ENCODE data around the gene TNNT2. TPM values are rescaled to one million over a fixed set of nuclear protein-coding genes. Genes with fewer than 3 reads are reported as not detected.

TNNT2 gene
- total and polyA plus RNA-seq, 4 donors, result 0.17 to 0.28 (median 0.25) TPM; not detected in 1

DNA sequence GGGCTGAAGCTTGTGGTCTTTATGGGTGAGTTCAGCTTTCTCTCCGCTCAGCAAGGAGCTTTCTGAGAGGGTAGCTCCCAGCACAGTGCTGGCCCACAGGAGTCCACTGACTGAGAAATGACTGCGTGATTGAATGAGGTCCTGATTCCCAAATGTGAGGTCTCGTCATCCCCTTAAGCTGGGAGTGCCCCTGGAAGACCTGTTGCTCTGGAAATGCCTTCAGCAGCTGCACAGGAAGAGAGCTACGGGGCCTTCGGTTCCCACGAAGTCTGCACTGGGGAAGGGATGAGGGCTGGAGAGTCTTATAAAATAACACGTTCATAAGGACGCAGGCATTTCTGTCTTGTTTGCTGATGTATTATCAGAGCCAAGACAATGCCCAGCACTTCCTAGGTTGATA, 14.0 kb downstream of the TNNT2 start:
- WGBS, result 84% methylated on average over 8 of the region's 8 CpGs
- no peak overlapping the region for H3K4me3 ChIP-seq (ENCODE audit: low read depth in 1 of 3, low read length in 3 of 3)
- TF ChIP-seq GABPA (IDR thresholded peaks at IDR 0.05 in 1 of 2, conservative IDR thresholded peaks at IDR 0.05 in 1 of 2) (no peak), REST (IDR thresholded peaks at IDR 0.05) (no peak), TAF1 (conservative IDR thresholded peaks at IDR 0.05) (no peak), FOXA1 (IDR thresholded peaks at IDR 0.05) (no peak), JUND (IDR thresholded peaks at IDR 0.05) (no peak), HNF4A (conservative IDR thresholded peaks at IDR 0.05) (no peak), HNF4G (IDR thresholded peaks at IDR 0.05) (no peak), YY1 (IDR thresholded peaks at IDR 0.05) (no peak), RXRA (IDR thresholded peaks at IDR 0.05) (no peak), NR2F2 (IDR thresholded peaks at IDR 0.05) (no peak), RAD21 (IDR thresholded peaks at IDR 0.05) (no peak), FOXA2 (IDR thresholded peaks at IDR 0.05) (no peak)
- TF ChIP-seq, protein P1, sequence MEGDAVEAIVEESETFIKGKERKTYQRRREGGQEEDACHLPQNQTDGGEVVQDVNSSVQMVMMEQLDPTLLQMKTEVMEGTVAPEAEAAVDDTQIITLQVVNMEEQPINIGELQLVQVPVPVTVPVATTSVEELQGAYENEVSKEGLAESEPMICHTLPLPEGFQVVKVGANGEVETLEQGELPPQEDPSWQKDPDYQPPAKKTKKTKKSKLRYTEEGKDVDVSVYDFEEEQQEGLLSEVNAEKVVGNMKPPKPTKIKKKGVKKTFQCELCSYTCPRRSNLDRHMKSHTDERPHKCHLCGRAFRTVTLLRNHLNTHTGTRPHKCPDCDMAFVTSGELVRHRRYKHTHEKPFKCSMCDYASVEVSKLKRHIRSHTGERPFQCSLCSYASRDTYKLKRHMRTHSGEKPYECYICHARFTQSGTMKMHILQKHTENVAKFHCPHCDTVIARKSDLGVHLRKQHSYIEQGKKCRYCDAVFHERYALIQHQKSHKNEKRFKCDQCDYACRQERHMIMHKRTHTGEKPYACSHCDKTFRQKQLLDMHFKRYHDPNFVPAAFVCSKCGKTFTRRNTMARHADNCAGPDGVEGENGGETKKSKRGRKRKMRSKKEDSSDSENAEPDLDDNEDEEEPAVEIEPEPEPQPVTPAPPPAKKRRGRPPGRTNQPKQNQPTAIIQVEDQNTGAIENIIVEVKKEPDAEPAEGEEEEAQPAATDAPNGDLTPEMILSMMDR (IDR thresholded peaks at IDR 0.05; ENCODE audit: low read depth, low read length, missing input control), result no peak
- TF ChIP-seq, protein P2, sequence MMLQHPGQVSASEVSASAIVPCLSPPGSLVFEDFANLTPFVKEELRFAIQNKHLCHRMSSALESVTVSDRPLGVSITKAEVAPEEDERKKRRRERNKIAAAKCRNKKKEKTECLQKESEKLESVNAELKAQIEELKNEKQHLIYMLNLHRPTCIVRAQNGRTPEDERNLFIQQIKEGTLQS (IDR thresholded peaks at IDR 0.05), result no peak
- TF ChIP-seq, protein P3, sequence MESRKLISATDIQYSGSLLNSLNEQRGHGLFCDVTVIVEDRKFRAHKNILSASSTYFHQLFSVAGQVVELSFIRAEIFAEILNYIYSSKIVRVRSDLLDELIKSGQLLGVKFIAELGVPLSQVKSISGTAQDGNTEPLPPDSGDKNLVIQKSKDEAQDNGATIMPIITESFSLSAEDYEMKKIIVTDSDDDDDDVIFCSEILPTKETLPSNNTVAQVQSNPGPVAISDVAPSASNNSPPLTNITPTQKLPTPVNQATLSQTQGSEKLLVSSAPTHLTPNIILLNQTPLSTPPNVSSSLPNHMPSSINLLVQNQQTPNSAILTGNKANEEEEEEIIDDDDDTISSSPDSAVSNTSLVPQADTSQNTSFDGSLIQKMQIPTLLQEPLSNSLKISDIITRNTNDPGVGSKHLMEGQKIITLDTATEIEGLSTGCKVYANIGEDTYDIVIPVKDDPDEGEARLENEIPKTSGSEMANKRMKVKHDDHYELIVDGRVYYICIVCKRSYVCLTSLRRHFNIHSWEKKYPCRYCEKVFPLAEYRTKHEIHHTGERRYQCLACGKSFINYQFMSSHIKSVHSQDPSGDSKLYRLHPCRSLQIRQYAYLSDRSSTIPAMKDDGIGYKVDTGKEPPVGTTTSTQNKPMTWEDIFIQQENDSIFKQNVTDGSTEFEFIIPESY (IDR thresholded peaks at IDR 0.05), result no peak
- TF ChIP-seq, protein P4, sequence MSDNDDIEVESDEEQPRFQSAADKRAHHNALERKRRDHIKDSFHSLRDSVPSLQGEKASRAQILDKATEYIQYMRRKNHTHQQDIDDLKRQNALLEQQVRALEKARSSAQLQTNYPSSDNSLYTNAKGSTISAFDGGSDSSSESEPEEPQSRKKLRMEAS (IDR thresholded peaks at IDR 0.05), result no peak
- H3K9ac ChIP-seq (ENCODE audit: low read depth in 1 of 2, low read length in 2 of 2), result no peak overlapping the region
- no peak for DNase-seq (ENCODE audit: low spot score)
- no peak overlapping the region for H3K27ac ChIP-seq (ENCODE audit: low read depth in 1 of 2, low read length in 2 of 2)
- H3K4me1 ChIP-seq (ENCODE audit: control insufficient read depth in 4 of 4, insufficient read depth in 4 of 4, low read length in 3 of 4), result no peaks in the 10 kb centered on the region
- H3K27me3 ChIP-seq (ENCODE audit: control insufficient read depth in 4 of 4, insufficient read depth in 4 of 4, low read length in 3 of 4), result no peaks in the 10 kb centered on the region
- no peaks in the 10 kb centered on the region for H3K9me3 ChIP-seq (ENCODE audit: control insufficient read depth in 4 of 4, low read length in 3 of 4)
- H3K36me3 ChIP-seq (ENCODE audit: control insufficient read depth in 4 of 4, insufficient read depth in 3 of 4, low read depth in 1 of 4, low read length in 3 of 4), result no peaks in the 10 kb centered on the region

DNA sequence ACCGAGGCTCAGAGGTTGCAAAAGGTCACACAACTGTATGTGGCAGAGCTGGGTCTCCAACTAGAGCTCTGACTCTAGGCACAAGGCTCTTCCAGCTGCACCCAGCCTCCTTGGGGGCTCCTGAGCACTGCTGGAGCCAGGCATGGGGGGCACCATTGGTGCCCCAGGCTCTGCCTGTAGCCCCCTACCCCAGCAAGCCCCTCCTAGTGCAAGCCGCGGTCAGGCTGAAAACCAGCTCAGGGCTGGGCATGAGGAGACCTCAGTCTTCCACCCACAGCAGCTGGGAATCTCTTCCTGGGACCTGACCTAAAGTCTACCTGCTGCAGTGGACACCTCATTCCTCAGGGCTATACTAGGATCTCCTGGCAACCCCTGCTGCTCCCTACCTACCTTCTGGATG, 14.6 kb downstream of the TNNT2 start:
- 89% methylated on average over 3 of the region's 3 CpGs for WGBS
- TF ChIP-seq NR2F2 (IDR thresholded peaks at IDR 0.05) (no peak), HNF4A (conservative IDR thresholded peaks at IDR 0.05) (no peak), RAD21 (IDR thresholded peaks at IDR 0.05) (no peak), TAF1 (conservative IDR thresholded peaks at IDR 0.05) (no peak), YY1 (IDR thresholded peaks at IDR 0.05) (no peak), HNF4G (IDR thresholded peaks at IDR 0.05) (no peak), SP1 (IDR thresholded peaks at IDR 0.05) (no peak), FOXA1 (IDR thresholded peaks at IDR 0.05) (no peak), RXRA (IDR thresholded peaks at IDR 0.05) (no peak), GABPA (IDR thresholded peaks at IDR 0.05 in 1 of 2, conservative IDR thresholded peaks at IDR 0.05 in 1 of 2) (no peak), FOXA2 (IDR thresholded peaks at IDR 0.05) (no peak)
- TF ChIP-seq, protein P2 (IDR thresholded peaks at IDR 0.05), result no peak
- TF ChIP-seq, protein P4 (IDR thresholded peaks at IDR 0.05), result no peak
- TF ChIP-seq, protein P1 (IDR thresholded peaks at IDR 0.05; ENCODE audit: low read depth, low read length, missing input control), result no peak

More for the DNA sequence above, 14.6 kb downstream of the TNNT2 start:
- H3K4me3 ChIP-seq (ENCODE audit: low read depth in 1 of 3, low read length in 3 of 3), result no peak overlapping the region
- H3K27ac ChIP-seq (ENCODE audit: low read depth in 1 of 2, low read length in 2 of 2), result no peak overlapping the region
- DNase-seq (ENCODE audit: low spot score), result no peak
- H3K4me1 ChIP-seq (ENCODE audit: control insufficient read depth in 4 of 4, insufficient read depth in 4 of 4, low read length in 3 of 4), result no peaks in the 10 kb centered on the region
- H3K36me3 ChIP-seq (ENCODE audit: control insufficient read depth in 4 of 4, insufficient read depth in 3 of 4, low read depth in 1 of 4, low read length in 3 of 4), result no peaks in the 10 kb centered on the region
- no peak overlapping the region for H3K9ac ChIP-seq (ENCODE audit: low read depth in 1 of 2, low read length in 2 of 2)
- H3K27me3 ChIP-seq (ENCODE audit: control insufficient read depth in 4 of 4, insufficient read depth in 4 of 4, low read length in 3 of 4), result no peaks in the 10 kb centered on the region
- H3K9me3 ChIP-seq (ENCODE audit: control insufficient read depth in 4 of 4, low read length in 3 of 4), result no peaks in the 10 kb centered on the region
